Stimulated activated CD8-positive, alpha-beta memory T cell treated with anti-CD3 and anti-CD28 coated beads, Interleukin-7, amount 100 ng/mL, for 4 hours (primary cell): ENCODE measurements around the gene GALNT10.

ENCODE experiments used
- DNase-seq, 2 donors: peaks; one replicate each; pipeline ENCODE4 v3.0.0-alpha.2; 2020; ENCODE audit warnings: low read depth in 2 of 2

Gene GALNT10

DNA sequence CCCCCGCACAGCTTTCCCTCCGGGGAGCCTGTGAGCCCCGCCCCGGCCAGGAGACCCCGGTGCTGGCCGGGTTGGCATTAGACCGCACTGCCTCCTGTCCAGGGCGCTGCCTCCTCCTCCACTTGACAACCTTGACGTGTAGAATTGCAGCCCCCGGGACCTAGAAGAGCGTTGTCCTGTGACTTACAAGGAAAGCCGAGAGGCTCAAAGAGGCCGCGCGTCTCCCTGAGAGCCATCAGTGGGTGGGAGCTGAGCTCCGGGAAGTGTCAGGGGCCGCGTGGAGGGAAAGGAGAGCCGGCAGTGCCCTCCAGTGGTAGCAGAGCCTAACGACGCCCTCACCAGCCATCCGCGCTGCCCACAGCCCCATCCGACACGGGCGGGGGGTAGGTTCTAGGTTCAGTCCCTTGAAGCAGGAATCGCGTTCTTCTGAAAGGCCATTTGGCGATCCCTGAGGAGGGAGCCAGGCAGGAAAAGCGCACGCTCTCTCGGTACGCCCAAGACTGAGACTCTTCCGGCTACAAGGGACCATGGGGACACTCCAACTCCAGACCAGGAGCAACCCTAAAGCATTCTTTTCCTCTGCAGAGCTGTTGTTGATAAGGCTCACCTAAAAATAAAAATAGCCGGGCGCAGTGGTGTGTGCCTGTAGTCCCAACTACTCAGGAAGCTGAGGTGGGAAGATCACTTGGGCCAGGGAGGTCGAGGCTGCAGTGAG lies 214.7 kb downstream of the GALNT10 start:
- DNase-seq, result peak; percentile 36 to 60

DNA sequence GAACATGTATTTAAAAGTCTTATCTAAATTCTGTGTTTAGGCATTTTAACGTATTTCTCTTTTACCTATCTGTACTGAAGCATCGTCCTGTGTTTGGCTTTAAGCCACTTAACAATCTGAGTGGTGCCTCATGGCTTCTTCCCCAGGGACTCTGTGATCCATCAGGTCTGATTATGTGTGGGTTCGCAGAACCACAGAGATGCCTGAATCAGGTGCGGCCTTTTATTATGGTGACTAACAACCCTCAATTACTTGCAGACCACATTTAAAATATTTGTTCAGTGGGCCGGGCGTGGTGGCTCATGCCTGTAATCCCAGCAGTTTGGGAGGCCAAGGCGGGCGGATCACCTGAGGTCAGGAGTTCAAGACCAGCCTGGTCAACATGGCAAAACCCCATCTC lies 215.7 kb downstream of the GALNT10 start:
- no peak for DNase-seq

DNA sequence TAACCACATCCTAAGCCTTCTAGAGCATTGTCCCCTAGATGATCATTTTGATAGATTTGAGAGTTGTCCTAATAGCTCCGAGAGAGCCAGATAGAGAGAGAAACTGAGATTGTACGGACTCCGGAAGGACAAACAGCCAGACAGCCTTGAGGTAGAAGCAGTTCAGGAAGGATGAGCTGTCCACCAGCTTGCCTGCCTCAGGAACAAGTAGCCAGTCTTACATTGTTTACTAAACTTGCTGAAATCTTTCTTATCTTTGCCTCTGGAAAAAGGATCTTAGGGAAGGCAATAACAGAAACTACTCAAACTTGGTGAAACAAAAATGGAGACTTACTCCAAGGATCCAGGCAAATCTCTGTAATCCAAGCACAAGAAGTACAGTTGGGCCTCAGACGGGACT lies 216.3 kb downstream of the GALNT10 start:
- DNase-seq, result no peak

DNA sequence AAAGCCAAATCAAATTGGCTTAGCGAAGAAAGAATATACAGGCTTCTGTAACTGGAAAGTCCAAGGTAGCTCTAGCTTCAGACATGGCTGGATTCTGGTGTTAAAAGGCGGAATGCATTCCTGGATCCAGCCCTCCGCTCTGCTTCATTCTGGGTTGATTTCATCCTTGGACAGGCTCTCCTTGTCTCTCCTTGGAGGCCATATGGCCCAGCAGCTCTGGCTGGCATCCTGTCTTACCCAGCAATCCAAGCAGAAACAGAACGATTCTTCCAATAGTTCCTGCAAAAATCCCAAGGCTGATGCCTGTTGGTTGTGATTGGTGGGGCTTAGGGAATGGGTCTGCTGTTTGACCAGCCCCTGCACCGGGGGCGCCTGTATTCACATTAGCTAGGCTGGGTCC lies 218.3 kb downstream of the GALNT10 start:
- DNase-seq, result no peak

DNA sequence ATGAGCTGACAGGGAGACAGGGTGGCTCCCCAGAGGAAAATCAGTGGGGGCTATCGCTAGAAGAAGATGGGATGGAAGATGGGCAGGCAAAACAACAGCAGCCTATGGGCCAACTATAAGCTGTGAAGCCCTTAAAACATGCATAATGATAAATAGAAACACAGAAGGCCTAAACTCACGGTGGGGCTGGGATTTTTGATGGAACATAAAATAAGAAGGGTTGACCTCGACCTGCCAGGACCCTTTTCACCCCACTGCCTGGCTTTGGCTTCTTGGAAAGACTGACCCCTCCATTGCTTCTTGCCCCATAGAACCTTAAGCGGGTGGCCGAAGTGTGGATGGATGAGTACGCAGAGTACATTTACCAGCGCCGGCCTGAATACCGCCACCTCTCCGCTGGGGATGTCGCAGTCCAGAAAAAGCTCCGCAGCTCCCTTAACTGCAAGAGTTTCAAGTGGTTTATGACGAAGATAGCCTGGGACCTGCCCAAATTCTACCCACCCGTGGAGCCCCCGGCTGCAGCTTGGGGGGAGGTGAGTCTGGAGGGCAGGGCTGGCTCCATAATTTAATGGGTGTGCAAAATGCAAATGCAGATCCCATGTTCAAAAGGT lies 218.8 kb downstream of the GALNT10 start:
- no peak for DNase-seq

DNA sequence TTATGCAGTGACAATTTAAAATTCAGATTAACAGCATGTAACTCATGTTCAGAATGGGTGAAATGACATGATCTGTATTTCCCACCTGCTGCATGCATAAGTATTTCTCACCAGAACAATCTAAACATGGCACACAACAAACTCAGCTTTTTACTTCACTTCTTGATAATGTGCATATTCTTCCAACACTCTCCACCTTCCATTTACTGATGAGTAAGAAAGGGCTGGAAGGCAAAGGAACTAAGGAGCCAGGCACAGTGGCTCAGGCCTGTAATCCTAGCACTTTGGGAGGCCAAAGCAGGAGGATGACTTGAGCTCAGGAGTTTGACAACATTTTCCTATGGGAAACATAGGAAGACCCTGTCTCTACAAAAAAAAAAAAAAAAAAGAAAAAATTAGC lies 219.5 kb downstream of the GALNT10 start:
- DNase-seq, result no peak

DNA sequence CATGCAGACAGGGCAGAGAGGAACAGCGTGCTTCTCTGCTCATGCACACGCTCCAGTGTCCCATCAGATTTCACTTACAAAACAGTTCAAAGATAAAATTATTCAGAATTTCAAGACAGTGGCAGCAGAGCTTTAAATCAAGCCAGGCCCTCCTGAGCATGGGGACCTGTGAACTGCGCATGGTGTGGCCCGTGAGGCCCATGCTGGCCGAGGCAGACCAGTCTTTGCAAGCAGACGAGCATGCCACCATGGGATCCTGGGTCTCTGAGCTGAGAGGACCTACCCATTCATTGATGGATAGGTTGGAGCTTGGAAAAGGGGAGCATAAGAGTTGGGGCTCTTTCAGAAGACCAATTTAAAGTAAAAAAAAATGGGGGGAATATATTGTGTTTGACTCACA lies 220.3 kb downstream of the GALNT10 start:
- no peak for DNase-seq

DNA sequence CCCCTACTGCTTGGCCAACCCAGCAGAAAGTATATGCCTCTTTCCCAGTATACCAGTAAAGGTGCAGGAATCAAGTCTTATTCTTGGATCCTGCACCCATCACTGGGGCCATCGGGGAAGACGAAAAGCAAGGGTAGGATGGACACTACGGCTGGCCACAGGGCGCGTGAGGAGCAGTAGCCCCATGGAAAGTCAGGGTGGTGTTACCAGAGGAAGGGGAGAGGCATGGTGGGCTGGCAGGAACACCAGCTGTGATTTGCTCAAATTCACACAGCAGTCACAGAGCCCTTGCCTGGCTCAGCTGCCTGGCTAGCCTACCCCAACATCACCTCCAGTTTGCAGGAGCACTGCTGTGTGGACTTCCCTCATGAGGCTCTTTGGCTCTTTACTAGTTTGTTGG lies 220.8 kb downstream of the GALNT10 start:
- no peak for DNase-seq

DNA sequence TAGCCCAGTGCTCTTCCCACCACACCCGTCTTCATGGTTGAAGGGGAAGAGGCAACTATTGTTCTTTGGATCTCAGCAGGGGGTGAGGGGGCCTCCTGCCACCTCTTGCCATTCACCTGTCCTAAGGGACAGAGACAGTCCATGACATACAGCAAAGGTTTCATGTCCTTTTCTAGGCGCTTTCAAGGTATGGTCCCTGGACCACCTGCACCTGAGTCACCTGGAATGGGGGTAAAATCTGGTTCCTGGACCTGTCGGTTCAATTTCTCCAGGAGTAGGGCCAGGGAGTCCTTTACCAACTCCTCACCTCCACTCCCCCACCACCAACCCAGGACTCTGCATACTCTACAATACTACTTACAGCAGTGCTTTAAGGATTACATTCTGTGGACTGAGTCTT lies 221.8 kb downstream of the GALNT10 start:
- DNase-seq, result no peak

DNA sequence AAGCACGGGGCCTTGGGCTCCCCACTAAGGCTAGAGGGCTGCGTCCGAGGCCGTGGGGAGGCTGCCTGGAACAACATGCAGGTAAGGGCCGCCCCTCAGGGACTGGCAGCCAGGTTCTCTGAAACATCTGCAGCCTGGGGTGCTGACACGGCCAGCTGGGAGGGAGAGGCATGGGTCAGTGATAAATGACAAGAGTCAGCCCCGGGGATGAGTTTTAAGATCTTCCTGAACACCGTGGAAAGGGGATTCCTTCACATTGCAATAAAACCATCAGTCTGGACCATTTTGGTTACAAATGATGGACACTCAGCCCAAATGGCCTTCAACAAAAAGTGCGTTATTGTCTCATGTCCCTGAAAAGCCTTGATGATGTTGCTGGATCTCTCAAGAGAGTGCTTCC lies 222.4 kb downstream of the GALNT10 start:
- no peak for DNase-seq

DNA sequence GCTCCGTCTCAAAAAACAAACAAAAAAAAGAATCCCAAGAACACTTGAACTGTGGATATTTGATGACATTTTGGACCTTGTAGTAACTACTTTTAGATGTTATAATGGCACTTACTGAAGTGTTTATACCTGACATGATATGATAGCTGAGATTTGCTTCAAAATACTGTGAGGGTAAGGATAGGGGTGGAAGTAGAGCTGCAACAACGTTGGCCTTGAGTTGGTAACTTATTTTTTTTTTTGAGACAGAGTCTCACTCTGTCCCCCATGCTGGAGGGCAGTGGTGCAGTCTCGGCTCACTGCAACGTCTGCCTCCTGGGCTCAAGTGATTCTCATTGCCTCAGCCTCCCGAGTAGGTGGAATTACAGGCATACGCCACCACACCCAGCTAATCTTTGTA lies 224.6 kb downstream of the GALNT10 start:
- DNase-seq, result no peak

DNA sequence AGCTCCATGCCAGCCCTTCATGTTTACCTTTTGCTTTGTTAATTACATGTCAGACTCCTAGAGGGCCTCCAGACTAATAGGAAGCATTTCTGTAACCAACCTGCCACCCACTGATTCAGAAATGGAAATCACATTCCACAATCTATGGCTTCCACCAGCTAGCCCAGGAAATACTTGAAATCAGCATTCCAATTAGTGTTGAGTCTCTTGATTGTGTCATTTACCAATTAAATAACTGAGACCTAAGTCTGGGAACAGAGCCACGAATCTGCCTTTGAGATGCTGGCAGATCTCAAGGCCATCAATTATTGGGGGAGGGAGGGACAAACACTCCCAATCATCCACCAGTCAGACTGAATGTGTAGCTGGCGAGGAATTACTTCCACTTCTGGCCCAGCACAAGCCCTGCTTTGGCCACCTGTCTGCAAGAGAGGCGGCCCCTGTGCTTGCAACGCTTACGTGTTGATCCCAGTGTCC lies 227.8 kb downstream of the GALNT10 start:
- DNase-seq, result no peak

DNA sequence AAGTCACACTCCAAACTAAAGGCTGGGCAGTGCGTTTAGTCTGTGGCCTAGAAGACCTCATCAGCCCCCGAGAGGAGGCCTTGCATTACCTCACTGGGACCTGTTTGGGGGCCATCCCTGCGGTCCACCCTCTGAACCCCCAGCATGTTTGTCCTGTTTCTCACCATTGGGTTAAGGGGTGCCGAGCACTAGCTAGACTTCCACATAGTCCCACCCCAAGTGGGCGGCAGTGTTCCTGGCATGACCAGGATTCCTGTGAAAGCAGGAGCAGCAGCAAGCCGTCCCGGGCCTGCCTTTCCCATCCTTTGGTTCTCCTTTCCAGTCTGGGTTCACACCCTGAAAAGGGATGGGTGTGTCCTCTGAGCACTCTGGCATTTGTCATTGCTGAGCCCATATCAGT lies 228.7 kb downstream of the GALNT10 start:
- no peak for DNase-seq

DNA sequence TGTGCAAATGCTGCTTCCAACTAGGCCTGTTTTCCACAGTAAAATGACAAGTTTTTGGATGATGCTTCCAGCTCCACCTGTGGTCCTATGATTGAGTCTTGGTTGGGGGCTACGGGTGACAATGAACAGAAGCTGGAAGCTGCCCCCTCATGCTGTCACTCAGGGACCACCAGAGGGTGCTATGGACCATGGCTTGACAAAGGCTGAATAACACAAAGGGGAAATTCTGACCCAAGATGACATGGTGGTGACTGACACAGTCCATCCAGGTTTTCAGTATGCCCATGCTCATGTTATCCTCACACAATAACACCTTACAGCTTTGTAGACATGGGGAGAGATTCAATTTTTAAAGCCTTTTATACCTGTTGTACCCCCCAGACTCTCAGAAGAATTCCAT lies 231.3 kb downstream of the GALNT10 start:
- no peak for DNase-seq

DNA sequence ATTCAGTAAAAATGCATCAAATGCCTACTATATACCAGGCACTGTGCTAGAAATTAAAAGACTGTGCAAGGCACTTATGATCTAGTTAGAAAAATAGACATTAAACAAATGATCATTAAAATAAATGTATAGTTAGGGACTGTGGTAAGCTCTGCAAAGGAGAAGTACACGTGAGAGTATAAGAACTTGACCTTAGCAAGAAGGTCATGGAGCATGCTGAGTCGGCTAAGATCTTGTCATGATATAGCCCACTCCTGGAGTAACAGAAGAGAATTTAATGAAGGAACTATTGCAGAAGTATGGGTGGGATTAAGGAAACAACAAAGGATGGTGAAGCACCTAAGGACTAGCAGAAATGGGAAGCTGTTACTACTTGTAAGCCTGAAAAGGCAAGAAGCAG lies 231.8 kb downstream of the GALNT10 start:
- DNase-seq, result no peak

DNA sequence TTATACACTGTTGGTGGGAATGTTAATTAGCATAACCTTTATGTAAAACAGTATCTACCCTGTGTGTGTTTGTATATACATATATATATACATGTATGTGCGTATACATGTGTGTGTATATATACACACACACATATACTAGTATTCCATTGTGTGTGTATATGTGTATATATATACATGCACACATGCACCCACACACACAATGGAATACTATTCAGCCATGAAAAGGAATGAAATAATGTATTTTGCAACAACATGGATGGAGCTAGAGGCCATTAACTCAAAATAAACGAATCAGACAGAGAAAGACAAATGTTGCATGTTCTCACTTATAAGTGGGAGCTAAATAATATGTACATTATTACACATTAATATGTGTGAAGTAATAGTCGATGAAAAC lies 237.7 kb downstream of the GALNT10 start:
- DNase-seq, result no peak

DNA sequence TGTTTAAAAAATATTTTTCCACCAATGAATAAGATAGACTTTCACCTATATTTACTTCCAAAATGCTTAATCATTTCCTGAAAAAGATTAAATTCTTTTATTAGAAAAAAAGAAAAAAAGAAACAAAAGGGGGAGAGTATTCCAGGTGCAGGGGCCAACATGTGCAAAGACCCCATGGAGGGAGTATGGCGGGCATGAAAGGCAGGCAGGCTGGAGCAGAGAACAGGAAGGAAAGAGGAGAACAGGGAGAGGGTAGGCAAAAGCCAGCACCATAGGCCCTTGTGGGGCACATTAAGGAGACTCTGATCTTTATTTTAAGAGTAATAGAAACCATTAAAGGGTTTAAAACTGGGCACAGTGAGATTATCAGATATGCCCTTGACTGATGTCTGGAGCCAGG lies 238.8 kb downstream of the GALNT10 start:
- DNase-seq, result no peak

DNA sequence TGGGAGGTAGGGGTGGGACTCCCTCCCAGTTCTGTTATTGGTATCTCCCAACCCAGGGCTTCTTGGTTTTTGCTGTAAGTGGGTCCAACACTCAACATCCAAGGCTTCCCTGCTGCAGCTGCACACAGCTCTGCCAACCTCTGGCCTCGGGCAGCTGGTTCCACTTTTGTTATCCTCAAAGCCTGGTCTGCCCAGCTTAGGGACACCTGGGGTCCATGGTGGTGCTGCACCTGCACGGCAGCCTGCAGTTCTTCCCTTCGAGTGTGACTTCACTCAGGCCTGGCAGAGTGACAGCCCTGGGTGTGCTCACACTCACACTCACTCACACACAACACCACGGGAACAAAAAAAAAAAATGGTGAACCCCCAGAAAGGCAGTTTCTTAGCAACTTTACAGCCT lies 239.9 kb downstream of the GALNT10 start:
- no peak for DNase-seq

DNA sequence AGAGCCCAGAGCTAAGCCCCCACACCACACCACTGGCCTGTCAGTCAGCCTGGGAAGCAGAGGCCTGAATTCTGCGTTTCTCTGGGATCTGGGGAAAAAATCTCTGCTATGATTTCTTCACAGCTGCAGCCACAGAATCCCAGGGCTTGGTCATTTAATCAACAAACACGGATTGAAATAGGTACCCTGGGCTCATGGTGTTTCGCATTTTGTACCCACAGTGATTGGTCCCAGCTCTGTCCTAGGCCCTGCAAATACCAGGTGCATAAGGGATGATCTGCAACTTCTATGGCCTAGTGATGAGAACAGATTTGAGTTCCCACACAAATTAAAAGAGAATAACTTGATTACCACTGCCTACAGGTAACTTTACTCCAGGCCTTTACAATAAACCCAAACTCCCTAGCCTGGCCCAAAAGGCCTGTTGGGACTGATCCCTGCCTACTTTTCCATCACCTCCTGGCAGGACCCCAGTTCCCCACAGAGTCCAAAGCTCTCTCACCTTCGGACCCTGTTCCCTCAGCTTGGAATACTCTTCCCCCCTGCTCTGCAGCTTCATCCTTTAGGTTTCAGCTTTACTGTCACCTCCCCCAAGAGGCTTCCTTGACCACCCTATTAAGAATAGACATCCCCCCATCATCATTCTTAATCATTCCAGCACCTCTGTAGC lies 240.6 kb downstream of the GALNT10 start:
- no peak for DNase-seq

DNA sequence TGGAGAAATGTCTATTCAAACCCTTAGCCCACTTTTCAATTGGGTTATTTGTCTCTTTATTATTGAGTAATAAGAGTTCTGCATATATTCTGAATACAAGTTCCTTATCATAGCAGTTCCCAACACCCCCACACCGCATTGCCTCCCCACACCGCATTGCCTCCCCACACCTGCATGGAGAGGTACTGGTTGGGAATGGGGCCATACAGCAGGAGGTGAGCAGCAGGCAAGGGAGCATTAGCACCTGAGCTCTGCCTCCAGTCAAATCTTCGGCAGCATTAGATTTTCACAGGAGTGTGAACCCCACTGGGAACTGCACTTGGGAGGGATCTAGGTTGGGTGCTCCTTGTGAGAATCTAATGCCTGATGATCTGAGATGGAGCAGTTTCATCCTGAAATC lies 244.7 kb downstream of the GALNT10 start:
- DNase-seq, result no peak

DNA sequence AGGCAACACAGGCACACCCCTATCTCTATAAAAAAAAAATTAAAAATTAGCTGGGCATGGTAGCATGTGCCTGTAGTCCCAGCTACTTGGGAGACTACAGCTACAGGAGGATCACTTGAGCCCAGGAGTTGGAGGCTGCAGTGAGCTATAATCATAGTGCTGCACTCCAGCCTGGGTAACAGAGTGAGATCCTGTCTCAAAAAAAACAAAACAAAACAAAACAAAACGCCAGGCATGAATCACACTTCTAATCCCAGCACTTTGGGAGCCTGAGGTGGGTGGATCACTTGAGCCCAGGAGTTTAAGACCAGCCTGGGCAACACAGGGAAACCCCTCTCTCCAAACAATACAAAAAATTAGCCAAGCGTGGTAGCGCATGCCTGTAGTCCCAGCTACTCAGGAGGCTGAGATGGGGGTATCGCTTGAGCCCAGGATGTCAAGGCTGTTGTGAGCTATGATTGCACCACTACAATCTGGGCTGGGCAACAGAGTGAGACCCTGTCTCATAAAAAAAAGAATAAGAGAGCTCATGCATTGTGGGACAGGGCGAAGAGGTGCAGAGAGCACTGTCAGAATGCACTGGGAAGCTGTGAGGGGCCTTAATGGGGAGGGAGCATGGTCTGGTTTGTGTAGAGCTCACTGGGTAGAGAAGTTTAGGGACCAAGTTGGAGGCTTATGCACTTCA lies 246.9 kb downstream of the GALNT10 start:
- no peak for DNase-seq

DNA sequence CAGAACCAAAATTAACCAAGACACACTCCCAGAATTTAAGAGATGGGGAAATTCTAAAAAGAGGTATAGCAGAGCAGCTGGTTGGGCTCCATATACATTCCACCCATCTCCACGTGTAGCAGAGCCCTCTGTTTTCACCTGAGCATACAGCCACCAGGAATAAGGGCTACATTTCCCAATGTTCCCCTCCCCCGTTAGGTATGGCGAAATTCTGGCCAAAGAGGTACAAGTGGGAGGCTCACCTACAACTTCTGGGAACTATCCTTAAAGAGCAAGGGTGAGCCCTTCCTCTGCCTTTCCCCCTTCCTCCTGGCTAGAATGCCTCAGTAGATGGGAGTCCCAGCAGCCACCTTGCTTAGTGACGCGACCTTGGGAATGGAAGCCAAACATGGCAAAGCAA lies 250.0 kb downstream of the GALNT10 start:
- no peak for DNase-seq

DNA sequence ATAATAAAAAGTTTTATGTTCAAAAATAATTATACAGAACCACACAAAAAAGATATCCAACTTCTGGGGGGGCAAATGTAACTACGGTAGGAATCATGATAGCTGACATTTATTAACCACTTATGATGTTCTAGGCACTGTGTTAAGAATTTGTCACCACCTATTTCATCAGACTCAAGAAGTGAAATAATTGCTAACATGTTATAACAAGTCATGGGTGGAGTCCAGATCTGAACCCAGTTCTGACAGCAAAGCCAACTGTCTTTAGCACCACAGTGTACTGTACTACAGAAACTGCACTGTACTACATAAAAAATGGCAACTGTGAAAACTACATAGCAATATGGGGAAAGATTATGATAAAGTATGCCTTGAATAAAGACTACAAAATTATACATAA lies 252.3 kb downstream of the GALNT10 start:
- no peak for DNase-seq
